ENCODE measurements around the gene SAMD10. TPM values are rescaled to one million over a fixed set of nuclear protein-coding genes. Genes with fewer than 3 reads are reported as not detected.
A peak's percentile ranks its signal among the peaks of the same experiment; 100 is the strongest.

SAMD10 gene
- total RNA-seq, 1 donor from 2014 or later: 3.8 TPM

DNA sequence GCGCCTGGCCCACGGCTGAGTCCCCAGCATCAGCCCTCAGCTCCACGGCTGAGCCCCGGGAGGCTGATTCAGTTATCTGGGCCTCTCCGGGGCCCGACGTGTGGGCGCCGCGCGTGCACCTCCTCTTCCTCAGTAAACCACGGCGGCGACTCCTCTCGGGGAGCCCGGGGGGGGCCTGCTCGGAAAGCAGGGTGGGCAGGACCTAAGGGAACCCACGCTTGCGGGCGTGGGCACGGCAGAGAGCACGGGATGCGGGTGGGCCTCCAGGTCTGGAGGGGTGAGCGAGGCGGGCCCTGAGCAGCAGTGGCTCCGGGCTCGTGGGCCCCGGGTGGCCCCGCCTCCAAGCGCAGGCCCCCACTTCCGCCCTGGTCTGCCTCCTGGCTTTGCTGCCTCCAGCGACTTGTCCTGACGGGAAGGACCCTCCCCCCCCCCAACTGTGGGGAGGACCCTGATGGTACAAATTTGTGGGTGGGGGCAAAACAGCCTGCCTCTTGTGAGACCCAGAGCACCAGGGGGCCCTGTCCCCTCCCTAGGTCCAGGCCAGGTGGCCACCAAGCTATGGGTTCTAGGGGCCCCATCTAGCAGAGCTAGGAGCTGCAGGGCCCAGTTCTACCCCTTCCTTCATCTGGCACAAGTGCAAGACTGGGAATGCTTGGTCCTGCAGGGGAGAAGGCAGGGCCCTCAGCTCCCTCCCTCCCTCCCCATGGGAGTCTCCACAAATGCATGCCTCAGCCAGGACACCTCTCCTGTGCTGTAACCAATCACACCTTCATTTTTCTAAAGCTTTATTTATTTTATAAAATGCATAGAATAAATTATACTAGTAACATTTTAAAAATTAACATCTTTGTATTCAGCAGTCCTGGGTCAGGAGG is 40.1 kb downstream of the SAMD10 start:
- peak; percentile 92 for DNase-seq (ENCODE audit: low spot score)
- Mint-ChIP-seq H3K36me3 (ENCODE audit: low read depth) (peaks cover 9% of the 10 kb centered on the region), H3K4me1 (ENCODE audit: low read depth) (no peaks in the 10 kb centered on the region), H3K9me3 (ENCODE audit: low read depth) (no peaks in the 10 kb centered on the region), H3K4me3 (ENCODE audit: unreplicated experiment) (no peak overlapping the region), H3K27me3 (ENCODE audit: low read depth) (no peaks in the 10 kb centered on the region), H3K27ac (ENCODE audit: unreplicated experiment) (no peak overlapping the region)
- TF ChIP-seq, protein P1, sequence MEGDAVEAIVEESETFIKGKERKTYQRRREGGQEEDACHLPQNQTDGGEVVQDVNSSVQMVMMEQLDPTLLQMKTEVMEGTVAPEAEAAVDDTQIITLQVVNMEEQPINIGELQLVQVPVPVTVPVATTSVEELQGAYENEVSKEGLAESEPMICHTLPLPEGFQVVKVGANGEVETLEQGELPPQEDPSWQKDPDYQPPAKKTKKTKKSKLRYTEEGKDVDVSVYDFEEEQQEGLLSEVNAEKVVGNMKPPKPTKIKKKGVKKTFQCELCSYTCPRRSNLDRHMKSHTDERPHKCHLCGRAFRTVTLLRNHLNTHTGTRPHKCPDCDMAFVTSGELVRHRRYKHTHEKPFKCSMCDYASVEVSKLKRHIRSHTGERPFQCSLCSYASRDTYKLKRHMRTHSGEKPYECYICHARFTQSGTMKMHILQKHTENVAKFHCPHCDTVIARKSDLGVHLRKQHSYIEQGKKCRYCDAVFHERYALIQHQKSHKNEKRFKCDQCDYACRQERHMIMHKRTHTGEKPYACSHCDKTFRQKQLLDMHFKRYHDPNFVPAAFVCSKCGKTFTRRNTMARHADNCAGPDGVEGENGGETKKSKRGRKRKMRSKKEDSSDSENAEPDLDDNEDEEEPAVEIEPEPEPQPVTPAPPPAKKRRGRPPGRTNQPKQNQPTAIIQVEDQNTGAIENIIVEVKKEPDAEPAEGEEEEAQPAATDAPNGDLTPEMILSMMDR (IDR thresholded peaks at IDR 0.05): no peak

DNA sequence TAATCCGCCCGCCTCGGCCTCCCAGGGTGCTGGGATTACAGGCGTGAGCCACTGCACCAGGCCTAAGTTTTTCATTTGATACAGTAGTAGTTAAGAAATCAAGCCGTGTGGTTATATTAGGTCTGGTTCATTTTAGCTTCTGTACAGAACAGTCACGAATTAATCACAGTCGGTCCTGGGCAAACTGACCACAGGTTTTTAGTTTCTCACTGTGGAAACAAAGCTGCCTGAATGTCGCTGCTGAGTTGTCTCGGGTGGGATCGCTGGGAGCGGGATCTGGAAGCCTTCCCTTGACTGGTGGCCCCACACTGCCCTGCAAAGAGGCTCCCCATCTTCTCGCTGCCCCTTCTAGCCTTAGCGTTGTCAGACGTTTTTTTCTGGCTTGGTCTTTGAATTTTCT is 41.8 kb downstream of the SAMD10 start:
- Mint-ChIP-seq H3K4me1 (ENCODE audit: low read depth) (no peaks in the 10 kb centered on the region), H3K27ac (ENCODE audit: unreplicated experiment) (peak overlapping the region; percentile 5), H3K4me3 (ENCODE audit: unreplicated experiment) (no peak overlapping the region), H3K27me3 (ENCODE audit: low read depth) (no peaks in the 10 kb centered on the region), H3K36me3 (ENCODE audit: low read depth) (peaks cover 9% of the 10 kb centered on the region), H3K9me3 (ENCODE audit: low read depth) (no peaks in the 10 kb centered on the region)
- TF ChIP-seq, protein P1 (IDR thresholded peaks at IDR 0.05): no peak
- DNase-seq (ENCODE audit: low spot score): no peak

GRCh38 chr20:63935447-63935846 is 44.0 kb downstream of the SAMD10 start:
- H3K27me3 Mint-ChIP-seq (ENCODE audit: low read depth): no peaks in the 10 kb centered on the region
- H3K27ac Mint-ChIP-seq (ENCODE audit: unreplicated experiment): no peak overlapping the region
- no peaks in the 10 kb centered on the region for H3K4me1 Mint-ChIP-seq (ENCODE audit: low read depth)
- no peak for DNase-seq (ENCODE audit: low spot score)
- no peak overlapping the region for H3K4me3 Mint-ChIP-seq (ENCODE audit: unreplicated experiment)
- peaks cover 24% of the 10 kb centered on the region for H3K36me3 Mint-ChIP-seq (ENCODE audit: low read depth)
- TF ChIP-seq, protein P1 (IDR thresholded peaks at IDR 0.05): no peak
- H3K9me3 Mint-ChIP-seq (ENCODE audit: low read depth): no peaks in the 10 kb centered on the region

- Mint-ChIP-seq H3K27me3 (ENCODE audit: low read depth) (no peaks in the 10 kb centered on the region), H3K27ac (ENCODE audit: unreplicated experiment) (peak overlapping the region; percentile 41), H3K9me3 (ENCODE audit: low read depth) (no peaks in the 10 kb centered on the region), H3K4me3 (ENCODE audit: unreplicated experiment) (no peak overlapping the region), H3K36me3 (ENCODE audit: low read depth) (peaks cover 24% of the 10 kb centered on the region), H3K4me1 (ENCODE audit: low read depth) (no peaks in the 10 kb centered on the region)
- TF ChIP-seq, protein P1 (IDR thresholded peaks at IDR 0.05): peak; percentile 60
- peak; percentile 87 for DNase-seq (ENCODE audit: low spot score)
These were observed 45.0 kb downstream of the SAMD10 start for GRCh38 chr20:63934271-63935068.

DNA sequence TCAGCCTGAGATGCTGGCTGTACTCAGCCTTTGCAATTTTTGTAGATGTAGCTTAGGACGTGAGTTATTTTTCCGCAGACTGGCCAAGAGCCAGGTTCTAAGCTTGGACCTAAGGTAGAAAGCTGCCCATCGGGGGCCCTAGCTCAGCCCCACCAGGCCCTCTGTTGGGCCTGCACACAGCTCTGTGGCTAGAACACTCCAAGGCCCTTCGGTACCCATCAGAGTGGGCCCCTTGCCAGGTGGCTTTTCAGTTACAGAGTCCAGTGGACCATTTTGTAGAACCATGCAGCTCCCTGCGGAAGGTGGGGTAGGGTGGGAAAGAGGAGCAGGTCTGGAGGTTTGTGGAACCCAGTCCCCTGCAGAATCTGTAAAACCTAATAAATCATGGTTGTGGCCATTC is 45.8 kb downstream of the SAMD10 start:
- H3K4me3 Mint-ChIP-seq (ENCODE audit: unreplicated experiment): no peak overlapping the region
- no peaks in the 10 kb centered on the region for H3K27me3 Mint-ChIP-seq (ENCODE audit: low read depth)
- H3K36me3 Mint-ChIP-seq (ENCODE audit: low read depth): peaks cover 30% of the 10 kb centered on the region
- H3K27ac Mint-ChIP-seq (ENCODE audit: unreplicated experiment): no peak overlapping the region
- H3K4me1 Mint-ChIP-seq (ENCODE audit: low read depth): no peaks in the 10 kb centered on the region
- DNase-seq (ENCODE audit: low spot score): no peak
- no peaks in the 10 kb centered on the region for H3K9me3 Mint-ChIP-seq (ENCODE audit: low read depth)
- TF ChIP-seq, protein P1 (IDR thresholded peaks at IDR 0.05): no peak

Data from chondrocyte (in vitro differentiated cells).